Esophagus (tissue), 2 donors: Measurements from ENCODE around the gene NOS3. TPM values are rescaled to one million over a fixed set of nuclear protein-coding genes. Genes with fewer than 3 reads are reported as not detected.

ENCODE experiments used
- H3K27ac ChIP-seq, 2 donors: one replicate each; pipeline ENCODE4 v1.5.1; 2013; ENCODE audit warnings: low read depth in 2 of 2, mild to moderate bottlenecking in 2 of 2, inconsistent platforms in 1 of 2, low read length in 1 of 2, moderate library complexity in 1 of 2
- H3K27me3 ChIP-seq, 2 donors: one replicate each; pipeline ENCODE4 v1.6.1; 2013; ENCODE audit warnings: low read length in 2 of 2, control low read depth in 1 of 2, mild to moderate bottlenecking in 1 of 2; ENCODE audit not compliant: insufficient read depth in 2 of 2, control insufficient read depth in 1 of 2
- H3K36me3 ChIP-seq, 2 donors: one replicate each; pipeline ENCODE4 v1.6.1; 2013; ENCODE audit warnings: low read length in 1 of 2; ENCODE audit not compliant: control insufficient read depth in 2 of 2, insufficient read depth in 2 of 2
- H3K4me1 ChIP-seq, 2 donors: one replicate each; pipeline ENCODE4 v1.6.1; 2013; ENCODE audit warnings: low read length in 1 of 2; ENCODE audit not compliant: control insufficient read depth in 2 of 2, insufficient read depth in 2 of 2
- H3K4me3 ChIP-seq, 2 donors: one replicate each; pipeline ENCODE4 v1.5.1; 2013; ENCODE audit warnings: low read length in 2 of 2, mild to moderate bottlenecking in 2 of 2, low read depth in 1 of 2, moderate library complexity in 1 of 2
- H3K9me3 ChIP-seq, 2 donors: one replicate each; pipeline ENCODE4 v1.6.1; 2013; ENCODE audit warnings: mild to moderate bottlenecking in 2 of 2, low read depth in 1 of 2, low read length in 1 of 2, moderate library complexity in 1 of 2; ENCODE audit not compliant: control insufficient read depth in 2 of 2, insufficient read depth in 1 of 2
- WGBS, 2 donors: extraction: QIAGEN DNeasy Blood & Tissue Kit; methylation state at CpG; one replicate each; pipeline ENCODE4 v1.1.7; 2013; 5-methylcytosine and 5-hydroxymethylcytosine counted together
- polyA plus RNA-seq, 2 donors: library from polyadenylated mRNA; stranded (reverse); fragments of 200-250 nt; gene quantifications; one replicate each; pipeline ENCODE4 v1.2.3, GENCODE V29; 2013
- donor health status: healthy with polysubstance abuse.
- donor health status: Bipolar disorder and iron deficiency.

The NOS3 gene
- polyA plus RNA-seq, 2 donors, result 4.5 to 4.9 TPM

GRCh38 chr7:150989456-150989855, 1.4 kb upstream of the NOS3 start:
- Histone ChIP-seq H3K27ac (no peak overlapping the region), H3K36me3 (no peaks in the 10 kb centered on the region), H3K27me3 (no peaks in the 10 kb centered on the region), H3K4me3 (no peak overlapping the region), H3K9me3 (peaks cover 0 to 15% of the 10 kb centered on the region in 2 donors), H3K4me1 (peaks cover 0 to 6% of the 10 kb centered on the region in 2 donors)
- WGBS, 2 donors, result 59 to 67% methylated on average over 7 of the region's 7 CpGs

- 64 to 72% methylated on average over 6 of the region's 6 CpGs for WGBS, 2 donors
- peaks cover 0 to 6% of the 10 kb centered on the region in 2 donors for H3K4me1 ChIP-seq
- H3K27me3 ChIP-seq, result no peaks in the 10 kb centered on the region
- no peak overlapping the region for H3K4me3 ChIP-seq
- H3K9me3 ChIP-seq, result peaks cover 0 to 15% of the 10 kb centered on the region in 2 donors
- no peaks in the 10 kb centered on the region for H3K36me3 ChIP-seq
- H3K27ac ChIP-seq, result peak overlapping the region in 1 of 2 donors; percentile 24
Observed at GRCh38 chr7:150992051-150992640, 1.3 kb downstream of the NOS3 start.

- Histone ChIP-seq H3K4me3 (no peak overlapping the region), H3K36me3 (no peaks in the 10 kb centered on the region), H3K4me1 (peaks cover 0 to 6% of the 10 kb centered on the region in 2 donors), H3K27me3 (no peaks in the 10 kb centered on the region), H3K9me3 (peaks cover 0 to 15% of the 10 kb centered on the region in 2 donors), H3K27ac (peak overlapping the region in 1 of 2 donors; percentile 24)
- 37 to 40% methylated on average over 5 of the region's 5 CpGs for WGBS, 2 donors
Observed at GRCh38 chr7:150992833-150993302, 2.1 kb downstream of the NOS3 start.

GRCh38 chr7:150993511-150993910, 2.7 kb downstream of the NOS3 start:
- Histone ChIP-seq H3K27me3 (no peaks in the 10 kb centered on the region), H3K9me3 (peaks cover 0 to 15% of the 10 kb centered on the region in 2 donors), H3K36me3 (no peaks in the 10 kb centered on the region), H3K4me3 (no peak overlapping the region), H3K27ac (peak overlapping the region; percentile 24 to 40), H3K4me1 (peaks cover 0 to 3% of the 10 kb centered on the region in 2 donors)
- 79 to 85% methylated on average over 14 of the region's 14 CpGs for WGBS, 2 donors

- WGBS, 2 donors, result 47 to 51% methylated on average over 13 to 15 of the region's 15 CpGs
- H3K27ac ChIP-seq, result no peak overlapping the region
Observed at GRCh38 chr7:150994141-150994837, 3.5 kb downstream of the NOS3 start.

GRCh38 chr7:150994838-150995510, 4.2 kb downstream of the NOS3 start:
- H3K27me3 ChIP-seq, result no peaks in the 10 kb centered on the region
- peaks cover 0 to 10% of the 10 kb centered on the region in 2 donors for H3K9me3 ChIP-seq
- 65 to 67% methylated on average over 19 of the region's 19 CpGs for WGBS, 2 donors
- no peak overlapping the region for H3K27ac ChIP-seq
- peak overlapping the region in 1 of 2 donors; percentile 16 for H3K4me3 ChIP-seq
- H3K36me3 ChIP-seq, result no peaks in the 10 kb centered on the region
- H3K4me1 ChIP-seq, result no peaks in the 10 kb centered on the region

More at GRCh38 chr7:150994141-150994837, 3.5 kb downstream of the NOS3 start:
- Histone ChIP-seq H3K9me3 (peaks cover 0 to 15% of the 10 kb centered on the region in 2 donors), H3K36me3 (no peaks in the 10 kb centered on the region), H3K4me1 (no peaks in the 10 kb centered on the region), H3K4me3 (peak overlapping the region in 1 of 2 donors; percentile 11), H3K27me3 (no peaks in the 10 kb centered on the region)

GRCh38 chr7:150996376-150997074, 5.7 kb downstream of the NOS3 start:
- H3K4me1 ChIP-seq, result no peaks in the 10 kb centered on the region
- WGBS, 2 donors, result 36 to 44% methylated on average over 28 to 31 of the region's 31 CpGs
- no peak overlapping the region for H3K27ac ChIP-seq
- H3K4me3 ChIP-seq, result no peak overlapping the region
- peaks cover 0 to under 1% of the 10 kb centered on the region in 2 donors for H3K9me3 ChIP-seq
- no peaks in the 10 kb centered on the region for H3K27me3 ChIP-seq
- no peaks in the 10 kb centered on the region for H3K36me3 ChIP-seq

- Histone ChIP-seq H3K4me3 (no peak overlapping the region), H3K9me3 (no peaks in the 10 kb centered on the region), H3K36me3 (no peaks in the 10 kb centered on the region), H3K27ac (no peak overlapping the region), H3K27me3 (no peaks in the 10 kb centered on the region), H3K4me1 (no peaks in the 10 kb centered on the region)
- 85 to 88% methylated on average over 8 of the region's 8 CpGs for WGBS, 2 donors
Observed at GRCh38 chr7:150997075-150997511, 6.3 kb downstream of the NOS3 start.

GRCh38 chr7:150997817-150998216, 7.0 kb downstream of the NOS3 start:
- 85 to 89% methylated on average over 5 of the region's 5 CpGs for WGBS, 2 donors
- Histone ChIP-seq H3K27ac (no peak overlapping the region), H3K9me3 (no peaks in the 10 kb centered on the region), H3K4me1 (no peaks in the 10 kb centered on the region), H3K36me3 (no peaks in the 10 kb centered on the region), H3K27me3 (no peaks in the 10 kb centered on the region), H3K4me3 (no peak overlapping the region)
